WTC11 (cell line): ENCODE data around the gene NHERF2. TPM values are rescaled to one million over a fixed set of nuclear protein-coding genes. Genes with fewer than 3 reads are reported as not detected.

Source experiments
- ATAC-seq: fragments of 200-7000 bp; cut with Tn5 transposase; 2 replicates; pipeline ENCODE4 v1.10.0; 2021; ENCODE audit warnings: mild to moderate bottlenecking, moderate library complexity
- CTCF ChIA-PET: fragments of 300-600 bp; sonication (Branson Sonifier 250); formaldehyde crosslinking; loops from one replicate; lab custom pipeline; 2021; ENCODE audit warnings: antibody characterized with exemption; lab: Charles Lee
- POLR2A ChIA-PET: fragments of 350-600 bp; sonication (Branson Sonifier 250); formaldehyde crosslinking; loops from one replicate; lab custom pipeline; 2021; ENCODE audit warnings: antibody characterized with exemption; lab: Charles Lee
- DNase-seq: peaks from one replicate; pipeline ENCODE4 v3.0.0; 2021; ENCODE audit warnings: low spot score
- H3K27ac Mint-ChIP-seq: 2 replicates; pipeline ENCODE4 v1.8.0; 2021; ENCODE audit warnings: mixed read lengths
- H3K27me3 Mint-ChIP-seq: 2 replicates; pipeline ENCODE4 v1.8.0; 2021; ENCODE audit warnings: low read depth, mild to moderate bottlenecking, moderate library complexity, mixed read lengths
- H3K36me3 Mint-ChIP-seq: 2 replicates; pipeline ENCODE4 v1.8.0; 2021; ENCODE audit warnings: mixed read lengths
- H3K4me1 Mint-ChIP-seq: 2 replicates; pipeline ENCODE4 v1.8.0; 2022; ENCODE audit warnings: mixed read lengths
- H3K4me3 Mint-ChIP-seq: 2 replicates; pipeline ENCODE4 v1.8.0; 2021; ENCODE audit warnings: mild to moderate bottlenecking, moderate library complexity, mixed read lengths
- H3K9me3 Mint-ChIP-seq: 2 replicates; pipeline ENCODE4 v1.8.0; 2021; ENCODE audit warnings: mixed read lengths
- ATF2 ChIP-seq: sonication (generic); formaldehyde crosslinking; IDR thresholded peaks from 2 replicates; pipeline ENCODE4 v1.8.1; 2022; ENCODE audit warnings: low read depth, missing genetic modification reagents, borderline replicate concordance
- CBFB ChIP-seq: sonication (generic); formaldehyde crosslinking; IDR thresholded peaks from 2 replicates; pipeline ENCODE4 v1.8.1; 2022; ENCODE audit warnings: mild to moderate bottlenecking, low read depth, missing genetic modification reagents
- CDX4 ChIP-seq: fragments of 250-450 bp; sonication (Bioruptor Pico); IDR thresholded peaks from 2 replicates; pipeline ENCODE4 v1.9.0; 2021; ENCODE audit warnings: moderate library complexity, mild to moderate bottlenecking, inconsistent platforms, borderline replicate concordance
- FOXP1 ChIP-seq: sonication (generic); formaldehyde crosslinking; IDR thresholded peaks from 2 replicates; pipeline ENCODE4 v1.8.0; 2022; ENCODE audit warnings: missing genetic modification reagents, mild to moderate bottlenecking, moderate library complexity, borderline replicate concordance
- JAZF1 ChIP-seq: fragments of 250-450 bp; sonication (Bioruptor Pico); IDR thresholded peaks from 2 replicates; pipeline ENCODE4 v1.9.0; 2021; ENCODE audit warnings: moderate library complexity, mild to moderate bottlenecking, inconsistent platforms
- MLX ChIP-seq: sonication (generic); formaldehyde crosslinking; IDR thresholded peaks from 2 replicates; pipeline ENCODE4 v1.8.1; 2023; ENCODE audit warnings: mild to moderate bottlenecking, missing genetic modification reagents, moderate library complexity
- MYBL2 ChIP-seq: sonication (generic); formaldehyde crosslinking; IDR thresholded peaks from 2 replicates; pipeline ENCODE4 v1.8.1; 2023; ENCODE audit warnings: mild to moderate bottlenecking, moderate library complexity, missing genetic modification reagents
- NFYB ChIP-seq: sonication (generic); formaldehyde crosslinking; conservative IDR thresholded peaks from 2 replicates; pipeline ENCODE4 v1.8.0; 2022; ENCODE audit warnings: low read depth, missing genetic modification reagents
- SMAD4 ChIP-seq: sonication (generic); formaldehyde crosslinking; IDR thresholded peaks from 2 replicates; pipeline ENCODE4 v1.8.0; 2022; ENCODE audit warnings: mild to moderate bottlenecking, missing genetic modification reagents
- TP53 ChIP-seq: sonication (generic); formaldehyde crosslinking; IDR thresholded peaks from 2 replicates; pipeline ENCODE4 v1.8.1; 2023; ENCODE audit warnings: mild to moderate bottlenecking, missing genetic modification reagents
- ZNF121 ChIP-seq: sonication (generic); formaldehyde crosslinking; IDR thresholded peaks from 2 replicates; pipeline ENCODE4 v1.8.0; 2023; ENCODE audit warnings: missing genetic modification reagents
- ZNF281 ChIP-seq: sonication (generic); formaldehyde crosslinking; IDR thresholded peaks from 2 replicates; pipeline ENCODE4 v1.8.0; 2023; ENCODE audit warnings: mild to moderate bottlenecking, missing genetic modification reagents
- ZNF317 ChIP-seq: sonication (generic); formaldehyde crosslinking; IDR thresholded peaks from 2 replicates; pipeline ENCODE4 v1.8.1; 2023; ENCODE audit warnings: low read depth, mild to moderate bottlenecking, moderate library complexity, missing genetic modification reagents, borderline replicate concordance
- ZNF671 ChIP-seq: fragments of 250-450 bp; sonication (Bioruptor Pico); IDR thresholded peaks from 2 replicates; pipeline ENCODE4 v1.8.0; 2021; ENCODE audit warnings: mild to moderate bottlenecking
- total RNA-seq: library from RNA; stranded (reverse); gene quantifications from 3 replicates; pipeline ENCODE4 v1.2.3, GENCODE V29; 2021
- TF ChIP-seq, protein P1 (sequence below): fragments of 250-450 bp; sonication (Bioruptor Pico); conservative IDR thresholded peaks from 2 replicates; pipeline ENCODE4 v1.9.0; 2021; ENCODE audit warnings: mild to moderate bottlenecking

Gene NHERF2
- total RNA-seq, 1 experiment from 2014 or later, result 31.1 TPM

GRCh38 chr16:2042986-2043666, 16.4 kb downstream of the NHERF2 start (continued):
- no peak for TF ChIP-seq ZNF281 (CRISPR knock-in tag)
- no peak for TF ChIP-seq NFYB (CRISPR knock-in tag)
- no peak for TF ChIP-seq MYBL2 (CRISPR knock-in tag)
- no peak for TF ChIP-seq ZNF671 (CRISPR knock-in tag)

- Mint-ChIP-seq H3K27ac (no peak overlapping the region), H3K4me3 (no peak overlapping the region), H3K4me1 (peaks cover 9% of the 10 kb centered on the region), H3K9me3 (no peaks in the 10 kb centered on the region), H3K27me3 (no peaks in the 10 kb centered on the region)
- ChIA-PET POLR2A (no interaction called here), CTCF (interaction anchor here (0.7 to 1.3 kb wide), 4 partner anchors 13 to 40 kb away, joined by 3 to 5 read pairs (median 3); no protein-coding TSS in a partner anchor)
- no peak for ATAC-seq
- DNase-seq, result no peak
- no peak for TF ChIP-seq FOXP1
- TF ChIP-seq MLX (CRISPR knock-in tag), result no peak
- TF ChIP-seq, protein P1, sequence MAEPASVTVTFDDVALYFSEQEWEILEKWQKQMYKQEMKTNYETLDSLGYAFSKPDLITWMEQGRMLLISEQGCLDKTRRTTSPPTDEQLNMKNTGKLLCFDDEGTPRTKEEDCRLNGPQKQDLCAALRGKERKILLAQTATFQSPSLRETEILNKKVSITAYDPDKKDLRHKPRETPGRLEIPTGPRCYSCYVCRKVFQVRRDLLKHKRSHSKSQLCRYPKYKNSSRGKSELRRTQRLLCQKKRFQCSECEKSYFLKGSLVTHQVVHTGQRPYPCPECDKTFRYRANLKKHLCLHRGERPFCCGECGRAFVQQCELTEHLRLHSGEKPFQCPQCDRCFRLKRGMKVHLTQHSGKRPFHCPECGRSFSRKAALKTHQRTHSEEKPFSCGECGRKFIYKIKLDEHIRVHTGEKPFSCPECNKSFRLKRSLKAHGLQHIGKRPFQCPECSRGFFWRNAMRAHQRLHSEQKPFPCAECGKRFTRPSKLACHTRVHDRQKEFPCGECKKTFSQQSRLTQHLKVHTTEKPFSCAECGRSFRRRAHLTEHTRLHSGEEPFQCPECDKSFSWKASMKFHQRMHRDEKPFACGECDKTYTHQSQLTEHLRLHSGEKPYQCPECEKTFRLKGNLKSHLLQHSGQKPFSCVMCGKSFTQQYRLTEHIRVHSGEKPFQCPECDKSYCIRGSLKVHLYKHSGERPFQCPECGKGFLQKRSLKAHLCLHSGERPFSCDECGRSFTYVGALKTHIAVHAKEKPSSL (CRISPR knock-in tag), result no peak
- no peak for TF ChIP-seq CDX4 (CRISPR knock-in tag)
- no peak for TF ChIP-seq CBFB (CRISPR knock-in tag)
- TF ChIP-seq MYBL2 (CRISPR knock-in tag), result no peak
- no peak for TF ChIP-seq SMAD4 (CRISPR knock-in tag)
- TF ChIP-seq JAZF1 (CRISPR knock-in tag), result no peak
- TF ChIP-seq ZNF121 (CRISPR knock-in tag), result no peak
- TF ChIP-seq ZNF317 (CRISPR knock-in tag), result no peak
- TF ChIP-seq TP53 (CRISPR knock-in tag), result no peak
- TF ChIP-seq ATF2 (CRISPR knock-in tag), result no peak
- TF ChIP-seq, all 79 proteins: peak for 0
- no peaks in the 10 kb centered on the region; the same call in 1 of the 2 replicates for H3K36me3 Mint-ChIP-seq
These were observed 17.2 kb downstream of the NHERF2 start for GRCh38 chr16:2043667-2044451.
